Epithelial cell of esophagus (primary cell): ENCODE data around the gene LRRC8A.
A peak's percentile ranks its signal among the peaks of the same experiment; 100 is the strongest.
"Not testable (repeated sequence)": the region's sequence is repeated elsewhere in the genome, so short reads cannot be mapped to it uniquely, and the experiment has no call there.

ENCODE experiments used
- DNase-seq: peaks from one replicate; pipeline ENCODE4 v3.0.0; 2010; ENCODE audit warnings: low read depth
- H3K4me3 ChIP-seq: 2 replicates; pipeline ENCODE4 v1.5.1; 2011; ENCODE audit warnings: mild to moderate bottlenecking, low read length, control low read depth
- TF ChIP-seq, protein P1 (sequence below): IDR thresholded peaks from 2 replicates; pipeline ENCODE4 v1.5.1; 2011; ENCODE audit warnings: low read depth, mild to moderate bottlenecking, low read length, control low read depth, inconsistent platforms; ENCODE audit not compliant: insufficient read depth; ENCODE audit errors: missing control alignments

LRRC8A gene

DNA sequence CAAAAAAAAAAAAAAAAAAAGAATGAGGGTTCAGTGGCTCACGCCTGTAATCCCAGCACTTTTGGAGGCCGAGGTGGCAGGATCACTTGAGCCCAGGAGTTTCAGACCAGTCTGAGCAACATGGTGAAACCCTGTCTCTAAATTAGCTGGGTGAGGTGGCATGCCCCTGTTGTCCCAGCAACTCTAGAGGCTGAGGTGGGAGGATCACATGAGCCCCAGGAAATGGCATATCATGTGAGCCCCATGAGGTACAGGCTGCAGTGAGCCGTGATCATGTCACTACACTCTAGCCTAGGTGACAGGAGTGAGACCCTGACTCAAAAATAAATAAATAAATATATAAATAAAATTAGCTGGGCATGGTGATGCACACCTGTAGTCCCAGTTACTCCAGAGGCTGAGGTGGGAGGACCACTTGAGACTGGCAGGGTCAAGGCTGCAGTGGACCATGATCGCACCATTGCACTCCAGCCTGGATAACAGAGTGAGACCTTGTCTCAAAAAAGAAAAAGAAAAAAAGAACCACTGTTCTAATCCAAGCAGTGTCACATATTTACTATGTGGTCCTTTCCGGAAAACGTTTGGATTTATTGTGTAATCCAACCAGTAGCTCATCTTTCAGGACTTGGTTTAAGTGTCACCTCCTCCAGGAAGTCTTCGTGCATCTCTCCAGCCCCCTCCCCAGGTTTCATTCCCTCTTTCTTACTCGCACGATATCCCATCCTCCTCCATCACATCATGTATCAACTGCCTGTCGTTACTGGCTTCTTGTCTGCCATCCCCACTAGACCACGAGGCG lies 40.0 kb upstream of the LRRC8A start:
- DNase-seq: no peak
- no peak overlapping the region for H3K4me3 ChIP-seq
- TF ChIP-seq, protein P1, sequence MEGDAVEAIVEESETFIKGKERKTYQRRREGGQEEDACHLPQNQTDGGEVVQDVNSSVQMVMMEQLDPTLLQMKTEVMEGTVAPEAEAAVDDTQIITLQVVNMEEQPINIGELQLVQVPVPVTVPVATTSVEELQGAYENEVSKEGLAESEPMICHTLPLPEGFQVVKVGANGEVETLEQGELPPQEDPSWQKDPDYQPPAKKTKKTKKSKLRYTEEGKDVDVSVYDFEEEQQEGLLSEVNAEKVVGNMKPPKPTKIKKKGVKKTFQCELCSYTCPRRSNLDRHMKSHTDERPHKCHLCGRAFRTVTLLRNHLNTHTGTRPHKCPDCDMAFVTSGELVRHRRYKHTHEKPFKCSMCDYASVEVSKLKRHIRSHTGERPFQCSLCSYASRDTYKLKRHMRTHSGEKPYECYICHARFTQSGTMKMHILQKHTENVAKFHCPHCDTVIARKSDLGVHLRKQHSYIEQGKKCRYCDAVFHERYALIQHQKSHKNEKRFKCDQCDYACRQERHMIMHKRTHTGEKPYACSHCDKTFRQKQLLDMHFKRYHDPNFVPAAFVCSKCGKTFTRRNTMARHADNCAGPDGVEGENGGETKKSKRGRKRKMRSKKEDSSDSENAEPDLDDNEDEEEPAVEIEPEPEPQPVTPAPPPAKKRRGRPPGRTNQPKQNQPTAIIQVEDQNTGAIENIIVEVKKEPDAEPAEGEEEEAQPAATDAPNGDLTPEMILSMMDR: no peak

DNA sequence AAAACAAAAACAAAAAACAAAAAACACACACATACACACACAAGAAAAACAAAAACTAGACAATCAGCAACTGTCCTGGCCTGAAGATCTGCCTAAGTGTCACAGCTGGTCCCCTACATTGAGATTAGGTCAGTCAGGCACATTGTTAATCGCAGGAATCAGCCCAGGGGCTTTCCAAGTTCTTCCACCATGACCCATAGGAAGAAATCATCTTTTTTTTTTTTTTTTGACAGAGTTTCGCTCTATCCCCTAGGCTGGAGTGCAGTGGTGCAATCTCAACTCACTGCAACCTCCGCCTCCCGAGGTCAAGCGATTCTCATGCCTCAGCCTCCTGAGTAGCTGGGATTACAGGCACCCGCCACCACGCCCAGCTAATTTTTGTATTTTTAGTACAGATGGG lies 38.8 kb upstream of the LRRC8A start:
- not testable (repeated sequence) for DNase-seq, H3K4me3 ChIP-seq

DNA sequence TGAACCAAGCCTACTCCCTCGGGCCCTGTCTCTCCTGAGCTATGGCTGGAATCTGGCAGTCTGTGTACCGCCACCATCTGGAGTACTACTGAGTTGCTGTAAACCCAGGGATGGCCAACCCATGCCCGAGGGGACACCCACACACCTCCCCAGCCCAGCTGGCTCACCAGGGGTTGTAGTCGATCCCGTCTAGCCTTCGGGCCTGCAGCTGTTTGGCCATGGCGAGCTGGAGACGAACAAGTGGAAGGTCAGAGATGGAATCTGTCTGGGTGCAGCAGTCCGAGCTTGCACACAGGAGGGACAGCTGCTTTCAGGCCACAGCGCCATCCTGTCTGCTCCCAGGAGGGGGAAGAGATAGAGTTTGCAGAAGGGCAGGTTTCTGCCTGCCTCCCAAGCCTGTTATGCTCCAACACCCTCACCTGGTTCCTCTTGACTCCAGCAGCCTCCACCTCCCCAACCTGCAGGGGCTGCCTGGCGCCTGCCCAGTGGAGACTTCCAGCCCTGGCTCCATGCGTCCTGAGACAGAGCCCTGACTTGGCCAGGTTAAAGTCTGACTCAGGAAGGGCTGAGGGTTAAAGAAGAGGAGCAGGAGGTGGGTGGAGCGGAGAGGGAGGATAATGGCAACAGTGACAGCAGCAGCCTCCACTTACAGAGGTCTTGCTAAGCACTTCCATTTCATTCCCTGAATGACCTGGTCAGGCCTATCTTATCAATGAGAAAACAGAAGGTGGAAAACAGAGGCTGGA lies 36.6 kb upstream of the LRRC8A start:
- DNase-seq: peak; percentile 92
- H3K4me3 ChIP-seq: no peak overlapping the region
- TF ChIP-seq, protein P1: peak; percentile 62

DNA sequence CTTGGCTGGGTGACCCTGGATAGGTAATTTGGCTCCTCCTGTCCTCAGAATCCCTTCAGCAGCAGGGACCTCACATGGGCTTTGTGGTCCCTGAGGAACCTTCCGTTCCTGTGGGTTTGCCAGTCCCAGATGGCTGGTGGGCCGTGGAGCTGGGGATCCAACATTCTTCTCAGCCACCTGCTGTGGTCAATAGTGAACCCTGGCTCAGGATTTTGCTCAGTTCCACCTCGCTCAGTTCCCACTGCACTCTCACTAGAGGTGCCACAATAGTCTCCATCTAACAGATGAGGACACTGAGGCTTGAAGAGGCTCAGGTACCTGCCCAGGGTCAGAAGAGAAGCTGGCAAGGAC lies 35.3 kb upstream of the LRRC8A start:
- no peak overlapping the region for H3K4me3 ChIP-seq
- DNase-seq: no peak
- TF ChIP-seq, protein P1: no peak

DNA sequence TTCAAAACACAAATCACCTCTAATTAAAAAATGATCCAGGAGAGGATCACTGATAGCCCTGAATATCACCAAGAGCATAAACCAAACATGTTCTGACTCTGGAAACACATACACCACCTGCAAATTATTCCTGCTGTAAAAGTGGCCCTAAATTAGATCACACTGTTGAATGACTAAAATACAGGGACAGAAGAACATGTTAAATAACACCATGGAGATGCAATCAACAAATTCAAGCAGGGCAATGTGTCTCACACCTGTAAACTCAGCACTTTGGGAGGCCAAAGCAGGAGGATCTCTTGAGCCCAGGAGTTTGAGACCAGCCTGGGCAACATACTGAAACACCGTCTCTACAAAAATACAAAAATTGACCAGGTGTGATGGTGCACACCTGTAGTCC lies 34.1 kb upstream of the LRRC8A start:
- TF ChIP-seq, protein P1: no peak
- no peak overlapping the region for H3K4me3 ChIP-seq
- no peak for DNase-seq

DNA sequence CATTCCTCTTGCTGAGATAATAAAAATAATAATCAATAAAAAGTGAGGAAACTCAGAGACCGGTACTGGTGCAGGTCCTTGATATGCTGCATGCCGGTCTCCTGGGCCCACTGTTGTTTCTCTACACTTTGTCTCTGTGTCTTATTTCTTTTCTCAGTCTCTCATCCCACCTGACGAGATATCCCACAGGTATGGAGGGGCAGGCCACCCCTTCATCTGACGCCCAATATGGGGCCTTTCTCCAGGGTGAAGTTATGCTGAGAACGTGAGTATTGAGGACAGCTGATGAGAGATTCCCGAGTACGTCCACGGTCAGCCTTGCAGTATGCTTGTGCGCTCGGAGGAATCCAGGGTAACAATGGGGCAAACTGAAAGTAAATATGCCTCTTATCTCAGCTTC lies 30.9 kb upstream of the LRRC8A start:
- not testable (repeated sequence) for H3K4me3 ChIP-seq, DNase-seq

DNA sequence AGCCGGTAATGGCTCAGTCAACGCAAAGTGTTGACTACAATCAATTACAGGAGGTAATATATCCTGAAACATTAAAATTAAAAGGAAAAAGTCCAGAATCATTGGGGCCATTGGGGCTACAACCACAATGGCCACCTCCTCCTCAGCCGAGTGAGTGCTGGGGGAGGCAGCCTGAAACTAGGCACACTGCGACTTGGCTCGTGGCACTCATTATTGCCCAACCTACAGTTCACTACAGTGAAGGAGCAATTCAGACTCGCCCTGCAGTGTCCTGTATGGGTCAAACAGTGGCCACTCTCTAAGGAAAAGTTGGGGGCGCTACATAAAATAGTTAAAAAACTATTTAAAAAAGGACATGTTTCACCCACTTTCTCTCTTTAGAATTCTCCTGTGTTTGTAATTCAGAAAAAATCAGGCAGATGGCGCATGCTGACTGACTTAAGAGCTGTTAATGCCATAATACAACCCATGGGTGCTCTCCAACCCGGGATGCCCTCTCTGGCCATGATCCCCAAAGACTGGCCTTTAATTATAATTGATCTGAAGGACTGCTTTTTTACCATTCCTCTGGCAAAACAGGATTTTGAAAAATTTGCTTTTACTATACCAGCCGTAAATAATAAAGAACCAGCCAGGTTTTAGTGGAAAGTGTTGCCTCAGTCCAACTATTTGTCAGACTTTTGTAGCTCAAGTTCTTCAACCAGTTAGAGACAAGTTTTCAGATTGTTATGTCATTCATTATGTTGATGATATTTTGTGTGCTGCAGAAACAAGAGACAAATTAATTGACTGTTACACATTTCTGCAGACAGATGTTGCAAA lies 29.9 kb upstream of the LRRC8A start:
- H3K4me3 ChIP-seq: not testable (repeated sequence)
- peak; percentile 56 for DNase-seq
- TF ChIP-seq, protein P1: peak; percentile 57

DNA sequence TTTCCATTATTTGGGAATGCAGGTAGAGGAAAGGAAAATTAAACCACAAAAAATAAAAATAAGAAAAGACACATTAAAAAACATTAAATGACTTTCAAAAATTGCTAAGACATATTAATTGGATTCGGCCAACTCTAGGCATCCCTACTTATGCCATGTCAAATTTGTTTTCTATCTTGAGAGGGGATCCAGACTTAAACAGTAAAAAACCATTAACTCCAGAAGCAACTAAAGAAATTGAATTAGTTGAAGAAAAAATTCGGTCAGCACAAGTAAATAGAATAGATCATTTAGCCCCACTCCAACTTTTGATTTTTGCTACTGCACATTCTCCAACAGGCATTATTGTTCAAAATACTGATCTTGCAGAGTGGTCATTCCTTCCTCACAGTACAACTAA lies 29.3 kb upstream of the LRRC8A start:
- not testable (repeated sequence) for DNase-seq, H3K4me3 ChIP-seq

DNA sequence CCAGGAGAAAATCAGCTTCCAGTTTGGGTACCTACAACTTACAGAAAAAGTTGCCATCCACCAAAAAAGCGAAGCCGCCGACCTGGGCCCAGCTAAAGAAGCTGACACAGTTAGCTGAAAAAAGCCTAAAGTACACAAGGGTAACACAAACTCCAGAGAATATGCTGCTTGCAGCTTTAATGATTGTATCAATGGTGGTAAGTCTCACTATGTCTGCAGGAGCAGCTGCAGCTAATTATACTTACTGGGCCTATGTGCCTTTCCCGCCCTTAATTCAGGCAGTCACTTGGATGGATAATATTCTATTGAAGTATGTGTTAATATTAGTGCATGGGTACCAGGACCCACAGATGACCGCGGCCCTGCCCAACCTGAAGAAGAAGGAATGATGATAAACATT lies 27.5 kb upstream of the LRRC8A start:
- not testable (repeated sequence) for H3K4me3 ChIP-seq, DNase-seq

DNA sequence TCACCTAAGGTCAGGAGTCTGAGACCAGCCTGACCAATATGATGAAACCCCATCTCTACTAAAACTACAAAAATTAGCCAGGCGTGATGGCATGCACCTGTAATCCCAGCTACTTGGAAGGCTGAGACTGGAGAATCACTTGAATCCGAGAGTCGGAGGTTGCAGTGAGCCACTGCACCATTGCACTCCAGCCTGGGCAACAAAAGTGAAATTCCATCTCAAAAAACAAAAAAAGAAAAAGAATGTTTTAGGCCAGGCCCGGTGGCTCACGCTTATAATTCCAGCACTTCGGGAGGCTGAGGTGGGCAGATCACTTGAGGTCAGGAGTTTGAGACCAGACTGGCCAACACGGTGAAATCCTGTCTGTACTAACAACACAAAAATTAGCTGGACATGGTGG lies 23.5 kb upstream of the LRRC8A start:
- not testable (repeated sequence) for DNase-seq, H3K4me3 ChIP-seq
